H1 (cell line): ENCODE data around the gene CRYBG1. TPM values are rescaled to one million over a fixed set of nuclear protein-coding genes. Genes with fewer than 3 reads are reported as not detected.

Experiments used
- CTCF ChIA-PET: fragments of 300-600 bp; sonication (Branson Sonifier 250); formaldehyde crosslinking; loops from one replicate; lab custom pipeline; 2021; ENCODE audit not compliant: partially characterized antibody; lab: Charles Lee
- POLR2A ChIA-PET: fragments of 300-600 bp; sonication (Branson Sonifier 250); formaldehyde crosslinking; loops from one replicate; lab custom pipeline; 2021; ENCODE audit warnings: inconsistent platforms; ENCODE audit not compliant: partially characterized antibody; lab: Charles Lee
- DNase-seq, 2 experiments: peaks; one replicate each; pipeline versions ENCODE4 v3.0.0 to v3.0.0-alpha.2; 2010 to 2022; ENCODE audit warnings: low spot score in 2 of 2, low read depth in 1 of 2, mixed read lengths in 1 of 2
- FAIRE-seq: peaks from 2 replicates; lab custom pipeline; 2011; peaks lifted over from hg19 to GRCh38; lab: Jason Lieb, UNC
- H2AFZ ChIP-seq: 2 replicates; pipeline ENCODE4 v1.8.1; 2012; ENCODE audit warnings: low read length, inconsistent platforms
- H2AK5ac ChIP-seq: 2 replicates; pipeline ENCODE4 v1.6.1; 2013; ENCODE audit warnings: low read depth, low read length
- H2BK120ac ChIP-seq: replicated peaks from 2 replicates; pipeline ENCODE3; 2013; ENCODE audit warnings: low read depth, low read length, inconsistent platforms
- H2BK12ac ChIP-seq: 2 replicates; pipeline ENCODE4 v1.6.1; 2013; ENCODE audit warnings: low read depth, low read length
- H2BK15ac ChIP-seq: 2 replicates; pipeline ENCODE4 v1.6.1; 2013; ENCODE audit warnings: low read length
- H2BK20ac ChIP-seq: 2 replicates; pipeline ENCODE4 v1.6.1; 2013; ENCODE audit warnings: low read length
- H2BK5ac ChIP-seq: 2 replicates; pipeline ENCODE4 v1.6.1; 2013; ENCODE audit warnings: low read depth, low read length
- H3K14ac ChIP-seq: 2 replicates; pipeline ENCODE4 v1.6.1; 2013; ENCODE audit warnings: inconsistent platforms; ENCODE audit not compliant: insufficient read length
- H3K18ac ChIP-seq: 2 replicates; pipeline ENCODE4 v1.6.1; 2013; ENCODE audit warnings: low read length; ENCODE audit errors: extremely low read depth
- H3K23ac ChIP-seq: 2 replicates; pipeline ENCODE4 v1.6.1; 2013; ENCODE audit warnings: inconsistent platforms; ENCODE audit not compliant: insufficient read length
- H3K23me2 ChIP-seq: 2 replicates; pipeline ENCODE4 v1.6.1; 2013; ENCODE audit warnings: low read depth, low read length
- H3K27ac ChIP-seq: 2 replicates; pipeline ENCODE4 v1.6.1; 2011; ENCODE audit warnings: low read depth, low read length, inconsistent platforms
- H3K27me3 ChIP-seq, 4 experiments: replicated peaks in 1 of 4; 1 replicate in 1 of 4; 2 replicates in 3 of 4; pipeline versions ENCODE4 v1.6.1 to v1.8.1; 2011 to 2013; ENCODE audit warnings: low read length in 3 of 4, mild to moderate bottlenecking in 3 of 4, inconsistent platforms in 2 of 4, mixed read lengths in 2 of 4, moderate library complexity in 1 of 4; ENCODE audit not compliant: control insufficient read depth in 3 of 4, insufficient read depth in 3 of 4; ENCODE audit errors: extremely low read depth in 1 of 4
- H3K36me3 ChIP-seq, 4 experiments: 2 replicates each; pipeline versions ENCODE4 v1.6.1 to v1.8.1; 2011 to 2013; ENCODE audit warnings: mild to moderate bottlenecking in 4 of 4, low read length in 3 of 4, moderate library complexity in 2 of 4, control low read depth in 1 of 4, inconsistent platforms in 1 of 4; ENCODE audit not compliant: insufficient read depth in 4 of 4, control insufficient read depth in 2 of 4
- H3K4ac ChIP-seq: replicated peaks from 2 replicates; pipeline ENCODE3; 2013; ENCODE audit warnings: low read length, low read depth, mixed read lengths, inconsistent platforms; ENCODE audit not compliant: insufficient read length
- H3K4me1 ChIP-seq, 4 experiments: replicated peaks in 1 of 4; 1 replicate in 1 of 4; 2 replicates in 3 of 4; pipeline versions ENCODE4 v1.6.1 to v1.8.1; 2011 to 2013; ENCODE audit warnings: low read length in 3 of 4, inconsistent platforms in 2 of 4, mixed read lengths in 1 of 4; ENCODE audit not compliant: insufficient read depth in 4 of 4, control insufficient read depth in 3 of 4
- H3K4me2 ChIP-seq, 2 experiments: 2 replicates each; pipeline versions ENCODE4 v1.6.1 to v1.8.1; 2011 to 2013; ENCODE audit warnings: low read depth in 2 of 2, low read length in 2 of 2, control low read depth in 1 of 2, inconsistent platforms in 1 of 2, mild to moderate bottlenecking in 1 of 2; ENCODE audit not compliant: insufficient read depth in 1 of 2
- H3K4me3 ChIP-seq, 4 experiments: fragments of 200-600, 300-600 bp in 1 of 4; sonication (generic), shearing (Covaris generic), sonication (Bioruptor Twin) in 1 of 4; 2 replicates each; pipeline versions ENCODE4 v1.5.1 to v1.8.1; 2011 to 2016; ENCODE audit warnings: low read length in 4 of 4, low read depth in 3 of 4, control low read depth in 2 of 4, inconsistent platforms in 2 of 4, mild to moderate bottlenecking in 2 of 4, mixed read lengths in 1 of 4, moderate library complexity in 1 of 4; ENCODE audit not compliant: insufficient read depth in 2 of 4; ENCODE audit errors: extremely low read depth in 1 of 4
- H3K56ac ChIP-seq: replicated peaks from 2 replicates; pipeline ENCODE3; 2013; ENCODE audit warnings: low read depth, mild to moderate bottlenecking, mixed read lengths, low read length, inconsistent platforms; ENCODE audit not compliant: insufficient read length
- H3K79me1 ChIP-seq: 2 replicates; pipeline ENCODE4 v1.6.1; 2013; ENCODE audit warnings: low read depth, low read length, control low read depth
- H3K79me2 ChIP-seq, 2 experiments: 2 replicates each; pipeline versions ENCODE4 v1.6.1 to v1.8.1; 2012 to 2013; ENCODE audit warnings: low read length in 2 of 2, mild to moderate bottlenecking in 2 of 2, inconsistent platforms in 1 of 2; ENCODE audit not compliant: insufficient read depth in 2 of 2, control insufficient read depth in 1 of 2
- H3K9ac ChIP-seq, 4 experiments: replicated peaks in 1 of 4; 1 replicate in 1 of 4; 2 replicates in 3 of 4; pipeline versions ENCODE4 v1.6.1 to v1.8.1; 2011 to 2013; ENCODE audit warnings: low read depth in 3 of 4, low read length in 3 of 4, control low read depth in 2 of 4, mild to moderate bottlenecking in 2 of 4, moderate library complexity in 2 of 4, inconsistent platforms in 1 of 4; ENCODE audit errors: extremely low read depth in 1 of 4
- H3K9me3 ChIP-seq, 2 experiments: 2 replicates each; pipeline versions ENCODE4 v1.6.1 to v1.8.1; 2012 to 2013; ENCODE audit warnings: mild to moderate bottlenecking in 2 of 2, moderate library complexity in 2 of 2, control low read depth in 1 of 2, inconsistent platforms in 1 of 2, low read depth in 1 of 2, low read length in 1 of 2, mixed read lengths in 1 of 2; ENCODE audit not compliant: insufficient read depth in 2 of 2
- H4K20me1 ChIP-seq, 2 experiments: replicated peaks in 1 of 2; 2 replicates each; pipeline versions ENCODE3 to v1.8.1; 2011 to 2013; ENCODE audit warnings: inconsistent platforms in 2 of 2, low read length in 2 of 2, mild to moderate bottlenecking in 1 of 2; ENCODE audit not compliant: insufficient read depth in 2 of 2, control insufficient read depth in 1 of 2
- H4K5ac ChIP-seq: 2 replicates; pipeline ENCODE4 v1.6.1; 2013; ENCODE audit warnings: low read length, low read depth, mixed read lengths, inconsistent platforms; ENCODE audit not compliant: insufficient read length
- H4K8ac ChIP-seq: 2 replicates; pipeline ENCODE4 v1.8.0; 2013; ENCODE audit warnings: mild to moderate bottlenecking, moderate library complexity, low read length, inconsistent platforms; ENCODE audit not compliant: insufficient read depth; ENCODE audit errors: extremely low read depth
- H4K91ac ChIP-seq: replicated peaks from 2 replicates; pipeline ENCODE3; 2013; ENCODE audit warnings: low read length, mixed read lengths, inconsistent platforms; ENCODE audit not compliant: insufficient read length
- ATF2 ChIP-seq: IDR thresholded peaks from 2 replicates; pipeline ENCODE4 v1.6.1; 2012; ENCODE audit warnings: low read length, inconsistent platforms
- ATF3 ChIP-seq: IDR thresholded peaks from 2 replicates; pipeline ENCODE4 v1.6.1; 2011; ENCODE audit warnings: low read depth, mild to moderate bottlenecking, low read length; ENCODE audit not compliant: insufficient read depth
- CEBPB ChIP-seq: IDR thresholded peaks from 2 replicates; pipeline ENCODE4 v1.6.1; 2012; ENCODE audit warnings: low read depth, low read length
- CHD2 ChIP-seq: IDR thresholded peaks from 2 replicates; pipeline ENCODE4 v1.6.1; 2012; ENCODE audit warnings: low read length, improper control_type of control experiment
- CREB1 ChIP-seq: IDR thresholded peaks from 2 replicates; pipeline ENCODE4 v1.6.1; 2012; ENCODE audit warnings: inconsistent platforms
- CTBP2 ChIP-seq: IDR thresholded peaks from 2 replicates; pipeline ENCODE4 v1.7.0; 2011; ENCODE audit warnings: borderline replicate concordance, mild to moderate bottlenecking, moderate library complexity, mixed read lengths, low read length; ENCODE audit not compliant: insufficient read depth, insufficient read length
- GABPA ChIP-seq: IDR thresholded peaks from 2 replicates; pipeline ENCODE4 v1.6.1; 2011; ENCODE audit warnings: mild to moderate bottlenecking, low read length, moderate library complexity, borderline replicate concordance; ENCODE audit not compliant: insufficient read depth
- GTF2F1 ChIP-seq: IDR thresholded peaks from 2 replicates; pipeline ENCODE4 v1.6.1; 2012; ENCODE audit warnings: low read depth, low read length, improper control_type of control experiment, borderline replicate concordance
- JUND ChIP-seq: IDR thresholded peaks from 2 replicates; pipeline ENCODE4 v1.6.1; 2011; ENCODE audit warnings: mild to moderate bottlenecking, improper control_type of control experiment, low read length
- PHF8 ChIP-seq: fragments of 200-600 bp; sonication (generic); conservative IDR thresholded peaks from 2 replicates; pipeline ENCODE4 v1.7.1; 2012; ENCODE audit warnings: low read depth, mild to moderate bottlenecking, inconsistent platforms, low read length, moderate library complexity
- TAF7 ChIP-seq: optimal IDR thresholded peaks from 2 replicates; pipeline ENCODE3; 2011; ENCODE audit warnings: low read depth, mild to moderate bottlenecking, inconsistent platforms, low read length, moderate library complexity, borderline replicate concordance
- TBP ChIP-seq: IDR thresholded peaks from 2 replicates; pipeline ENCODE4 v1.6.1; 2011; ENCODE audit warnings: low read depth, low read length, improper control_type of control experiment
- ZNF274 ChIP-seq: IDR thresholded peaks from 2 replicates; pipeline ENCODE4 v1.7.0; 2012; ENCODE audit warnings: low read length, borderline replicate concordance; ENCODE audit errors: extremely low read depth
- WGBS, 2 experiments: shearing (Covaris generic) in 1 of 2; methylation state at CpG; one replicate each; pipeline versions ENCODE4 v1.1.6 to v1.1.7; 2013 to 2015; ENCODE audit warnings: low lambda C conversion rate in 2 of 2, mixed read lengths in 2 of 2, inconsistent platforms in 1 of 2, low coverage in 1 of 2, missing lambda C conversion rate in 1 of 2; ENCODE audit not compliant: insufficient replicate concordance in 2 of 2, insufficient coverage in 1 of 2, insufficient read length in 1 of 2; ENCODE audit errors: extremely low coverage in 1 of 2, missing lambda C conversion rate in 1 of 2; 5-methylcytosine and 5-hydroxymethylcytosine counted together
- polyA plus RNA-seq, 7 experiments: library from polyadenylated mRNA; depleted of rRNA in 3 of 7; stranded (reverse) in 5 of 7; unstranded in 2 of 7; fragments of >200 nt in 5 of 7; fragments of 200-250 nt in 2 of 7; gene quantifications; 1 replicate in 5 of 7; 2 replicates in 1 of 7; 4 replicates in 1 of 7; pipeline versions ENCODE4 v1.2.1 to v1.2.3, GENCODE V29; 2011 to 2013; ENCODE audit warnings: missing spikeins in 2 of 7, mixed read lengths in 2 of 7
- total RNA-seq: library from RNA; stranded (reverse); fragmentation: NEBNext Ultra II Directional; extraction: Animal tissue kit (Norgen Biotek cat#: 25700); gene quantifications from 2 replicates; pipeline ENCODE4 v1.2.1, GENCODE V29; 2021

The CRYBG1 gene
- total and polyA plus RNA-seq, 2 of the 8 experiments (the other 6 are each of a cell fraction or from before 2014, with no cell fraction given): 2.2 to 11.6 TPM

- Histone ChIP-seq H3K79me1 (no peaks in the 10 kb centered on the region), H3K79me2 (no peaks in the 10 kb centered on the region), H3K4me2 (no peak overlapping the region), H3K4ac (no peak overlapping the region), H3K23ac (no peak overlapping the region), H2BK12ac (no peak overlapping the region), H3K23me2 (no peaks in the 10 kb centered on the region), H2BK15ac (no peak overlapping the region), H3K18ac (no peak overlapping the region), H4K8ac (no peak overlapping the region), H3K27ac (no peak overlapping the region), H3K36me3 (no peaks in the 10 kb centered on the region), H2BK5ac (no peak overlapping the region), H2BK20ac (no peak overlapping the region), H3K27me3 (no peaks in the 10 kb centered on the region), H4K20me1 (no peaks in the 10 kb centered on the region), H3K9me3 (no peaks in the 10 kb centered on the region), H2BK120ac (no peak overlapping the region), H3K56ac (no peak overlapping the region), H4K5ac (no peak overlapping the region), H3K9ac (no peak overlapping the region), H3K4me3 (no peak overlapping the region), H4K91ac (no peak overlapping the region), H3K14ac (no peak overlapping the region), H3K4me1 (no peaks in the 10 kb centered on the region), H2AK5ac (no peak overlapping the region), H2AFZ (no peak overlapping the region)
- POLR2A ChIA-PET: no interaction called here
- DNase-seq: no peak
- no peak for FAIRE-seq
- CTCF ChIA-PET: interaction anchor here (1.3 kb wide), 1 partner anchor 92 kb away, joined by 4 read pairs; no protein-coding TSS in a partner anchor
- WGBS, 2 experiments: 94% methylated on average over 4 of the region's 4 CpGs; no CpG with 5 or more reads in 1 of the 2 experiments
- TF ChIP-seq GABPA (no peak), TAF7 (no peak), CHD2 (no peak), CREB1 (no peak), GTF2F1 (no peak), TBP (no peak), ATF3 (no peak), ATF2 (no peak), JUND (no peak), CTBP2 (no peak), ZNF274 (no peak), CEBPB (no peak), PHF8 (no peak)
Measured at GRCh38 chr6:106431405-106431804, 70.9 kb downstream of the CRYBG1 start.
